GM12878 (cell line): ENCODE data around the gene NUP62. TPM values are rescaled to one million over a fixed set of nuclear protein-coding genes. Genes with fewer than 3 reads are reported as not detected.

Experiments
- BCLAF1 ChIP-seq: fragments of 450-650 bp; IDR thresholded peaks from 2 replicates; pipeline ENCODE4 v1.6.1; 2017; ENCODE audit warnings: antibody characterized with exemption, mild to moderate bottlenecking, moderate library complexity
- CREM ChIP-seq: IDR thresholded peaks from 2 replicates; pipeline ENCODE4 v1.6.1; 2014; ENCODE audit warnings: antibody characterized with exemption, low read depth
- CTCF ChIP-seq, 3 experiments: IDR thresholded peaks in 2 of 3; conservative IDR thresholded peaks in 1 of 3; 2 replicates each; pipeline ENCODE4 v1.5.1; 2011; ENCODE audit warnings: low read depth in 3 of 3, low read length in 3 of 3, mild to moderate bottlenecking in 3 of 3, control low read depth in 2 of 3, moderate library complexity in 2 of 3, inconsistent platforms in 1 of 3, mixed read lengths in 1 of 3; ENCODE audit not compliant: control insufficient read depth in 2 of 3, insufficient read depth in 1 of 3; ENCODE audit errors: extremely low read depth in 1 of 3
- HSF1 ChIP-seq: fragments of 150-350 bp; IDR thresholded peaks from 2 replicates; pipeline ENCODE4 v1.6.1; 2014; ENCODE audit warnings: mild to moderate bottlenecking, low read depth, low read length
- MTA3 ChIP-seq: IDR thresholded peaks from 2 replicates; pipeline ENCODE4 v1.6.1; 2012; ENCODE audit warnings: low read length, inconsistent platforms, borderline replicate concordance
- MXI1 ChIP-seq: fragments of 150-350 bp; IDR thresholded peaks from 2 replicates; pipeline ENCODE4 v1.6.1; 2011; ENCODE audit warnings: low read depth, mild to moderate bottlenecking, inconsistent platforms, low read length, improper control_type of control experiment
- NR2C1 ChIP-seq: fragments of 450-650 bp; IDR thresholded peaks from 2 replicates; pipeline ENCODE4 v1.6.1; 2017; ENCODE audit warnings: antibody characterized with exemption, mild to moderate bottlenecking, moderate library complexity
- POLR2AphosphoS5 ChIP-seq: IDR thresholded peaks from 2 replicates; pipeline ENCODE4 v1.6.1; 2011; ENCODE audit warnings: mild to moderate bottlenecking, low read length, inconsistent platforms
- RELB ChIP-seq: fragments of 450-650 bp; IDR thresholded peaks from 2 replicates; pipeline ENCODE4 v1.6.1; 2017; ENCODE audit warnings: low read depth, mild to moderate bottlenecking, moderate library complexity
- TCF12 ChIP-seq: IDR thresholded peaks from 2 replicates; pipeline ENCODE4 v1.6.1; 2011; ENCODE audit warnings: low read depth, mild to moderate bottlenecking, low read length
- ZBTB33 ChIP-seq: fragments of 450-650 bp; IDR thresholded peaks from 2 replicates; pipeline ENCODE4 v1.6.1; 2017; ENCODE audit warnings: mild to moderate bottlenecking
- ZNF622 ChIP-seq: fragments of 450-650 bp; IDR thresholded peaks from 2 replicates; pipeline ENCODE4 v1.6.1; 2017; ENCODE audit warnings: mild to moderate bottlenecking, inconsistent platforms
- ZNF687 ChIP-seq: fragments of 450-650 bp; IDR thresholded peaks from 2 replicates; pipeline ENCODE4 v1.6.1; 2017; ENCODE audit warnings: mild to moderate bottlenecking, moderate library complexity
- ZSCAN29 ChIP-seq: fragments of 450-650 bp; IDR thresholded peaks from 2 replicates; pipeline ENCODE4 v1.6.1; 2017; ENCODE audit warnings: mild to moderate bottlenecking, moderate library complexity
- polyA plus RNA-seq, 11 experiments: library from polyadenylated mRNA; depleted of rRNA in 4 of 11; unstranded in 6 of 11; stranded (reverse) in 5 of 11; fragments of >200 nt; fragmentation: Nextera tagmentation in 4 of 11; fragmentation: Illumina TruSeq in 1 of 11; extraction: Ambion mirVana in 4 of 11; extraction: Trizol in 1 of 11; gene quantifications; 1 replicate in 1 of 11; 2 replicates in 10 of 11; pipeline versions ENCODE4 v1.2.1 to v1.2.3, GENCODE V29; 2011 to 2016; ENCODE audit warnings: inconsistent platforms in 2 of 11, missing spikeins in 2 of 11, low read depth in 1 of 11
- total RNA-seq, 4 experiments: library from RNA; depleted of rRNA in 3 of 4; stranded (reverse); fragments of >200 nt in 3 of 4; fragmentation: Illumina TruSeq in 1 of 4; extraction: Trizol in 1 of 4; gene quantifications; 2 replicates each; pipeline versions ENCODE4 v1.2.1 to v1.2.3, GENCODE V29; 2013 to 2021

Gene NUP62
- total and polyA plus RNA-seq, 10 of the 15 experiments (the other 5 are each of a cell fraction or from before 2014, with no cell fraction given) = 19.5 to 110 (median 66.9) TPM

- TF ChIP-seq BCLAF1 = no peak
- no peak for TF ChIP-seq RELB
- TF ChIP-seq ZNF687 = peak; percentile 98
- TF ChIP-seq ZNF622 = no peak
- peak; percentile 89 for TF ChIP-seq ZBTB33
- no peak for TF ChIP-seq POLR2AphosphoS5
- peak; percentile 64 to 79 (median 71) for TF ChIP-seq CTCF (IDR thresholded peaks at IDR 0.05 in 2 of 3, conservative IDR thresholded peaks at IDR 0.05 in 1 of 3; ENCODE audit: control insufficient read depth in 2 of 3, extremely low read depth in 1 of 3, insufficient read depth in 1 of 3, low read depth in 3 of 3, low read length in 3 of 3)
- no peak for TF ChIP-seq TCF12
- no peak for TF ChIP-seq MTA3
- no peak for TF ChIP-seq HSF1
- no peak for TF ChIP-seq ZSCAN29
- peak; percentile 38; the same call in 1 of the 2 replicates for TF ChIP-seq CREM
- no peak for TF ChIP-seq NR2C1
- TF ChIP-seq MXI1 = peak; percentile 85
Observed at GRCh38 chr19:49889687-49890348, 39.5 kb downstream of the NUP62 start (continued).
